Nephron progenitor cell (in vitro differentiated cells): ENCODE measurements around the gene POMT1.
A peak's percentile ranks its signal among the peaks of the same experiment; 100 is the strongest.

Experiments used
- DNase-seq: peaks from one replicate; pipeline ENCODE4 v3.0.0; 2021
- H3K27ac Mint-ChIP-seq: 2 replicates; pipeline ENCODE4 v1.8.0; 2021; ENCODE audit warnings: mild to moderate bottlenecking, moderate library complexity, mixed read lengths
- H3K27me3 Mint-ChIP-seq: 2 replicates; pipeline ENCODE4 v1.8.0; 2021; ENCODE audit warnings: mild to moderate bottlenecking, low read depth, mixed read lengths; ENCODE audit not compliant: poor library complexity
- H3K36me3 Mint-ChIP-seq: 2 replicates; pipeline ENCODE4 v1.8.0; 2021; ENCODE audit warnings: low read depth, mixed read lengths
- H3K4me1 Mint-ChIP-seq: 2 replicates; pipeline ENCODE4 v1.8.0; 2021; ENCODE audit warnings: mixed read lengths
- H3K4me3 Mint-ChIP-seq: 2 replicates; pipeline ENCODE4 v1.8.0; 2021; ENCODE audit warnings: mild to moderate bottlenecking, moderate library complexity, mixed read lengths
- H3K9me3 Mint-ChIP-seq: 2 replicates; pipeline ENCODE4 v1.8.0; 2021; ENCODE audit warnings: mild to moderate bottlenecking, moderate library complexity, mixed read lengths
- CTCF ChIP-seq: fragments of 200-600 bp; sonication (generic); IDR thresholded peaks from 2 replicates; pipeline ENCODE4 v1.5.0; 2021; ENCODE audit warnings: antibody characterized with exemption

Gene POMT1

GRCh38 chr9:131521822-131522221 lies 19.1 kb downstream of the POMT1 start:
- Mint-ChIP-seq H3K27ac (no peak overlapping the region), H3K4me1 (no peaks in the 10 kb centered on the region), H3K4me3 (no peak overlapping the region), H3K27me3 (no peaks in the 10 kb centered on the region), H3K36me3 (peaks cover 43% of the 10 kb centered on the region), H3K9me3 (no peaks in the 10 kb centered on the region)
- no peak for TF ChIP-seq CTCF
- no peak for DNase-seq

GRCh38 chr9:131522257-131523085 lies 19.8 kb downstream of the POMT1 start:
- no peaks in the 10 kb centered on the region for H3K27me3 Mint-ChIP-seq
- no peaks in the 10 kb centered on the region for H3K4me1 Mint-ChIP-seq
- H3K36me3 Mint-ChIP-seq = peaks cover 43% of the 10 kb centered on the region
- TF ChIP-seq CTCF = no peak
- H3K9me3 Mint-ChIP-seq = no peaks in the 10 kb centered on the region
- peak overlapping the region; percentile 85 for H3K27ac Mint-ChIP-seq
- DNase-seq = no peak
- no peak overlapping the region for H3K4me3 Mint-ChIP-seq

GRCh38 chr9:131523086-131523388 lies 20.3 kb downstream of the POMT1 start:
- Mint-ChIP-seq H3K36me3 (peaks cover 39% of the 10 kb centered on the region), H3K4me3 (no peak overlapping the region), H3K4me1 (no peaks in the 10 kb centered on the region), H3K27me3 (no peaks in the 10 kb centered on the region), H3K27ac (peak overlapping the region; percentile 85), H3K9me3 (no peaks in the 10 kb centered on the region)
- no peak for TF ChIP-seq CTCF
- DNase-seq = no peak

GRCh38 chr9:131523451-131524435 lies 21.0 kb downstream of the POMT1 start:
- Mint-ChIP-seq H3K9me3 (no peaks in the 10 kb centered on the region), H3K27ac (peak overlapping the region; percentile 93), H3K4me3 (no peak overlapping the region), H3K27me3 (no peaks in the 10 kb centered on the region), H3K4me1 (no peaks in the 10 kb centered on the region), H3K36me3 (peaks cover 40% of the 10 kb centered on the region)
- TF ChIP-seq CTCF = no peak
- no peak for DNase-seq

GRCh38 chr9:131524665-131525315 lies 22.1 kb downstream of the POMT1 start:
- no peak for TF ChIP-seq CTCF
- Mint-ChIP-seq H3K27ac (peak overlapping the region; percentile 93), H3K36me3 (peaks cover 40% of the 10 kb centered on the region)

More at GRCh38 chr9:131524665-131525315, 22.1 kb downstream of the POMT1 start:
- H3K27me3 Mint-ChIP-seq = no peaks in the 10 kb centered on the region
- no peaks in the 10 kb centered on the region for H3K9me3 Mint-ChIP-seq
- no peak overlapping the region for H3K4me3 Mint-ChIP-seq
- peaks cover 4% of the 10 kb centered on the region for H3K4me1 Mint-ChIP-seq
- no peak for DNase-seq
